HepG2 (cell line): ENCODE measurements around the gene CAPN9. TPM values are rescaled to one million over a fixed set of nuclear protein-coding genes. Genes with fewer than 3 reads are reported as not detected.

Experiments used
- MEIS2 ChIP-seq: sonication (generic); formaldehyde crosslinking; IDR thresholded peaks from 2 replicates; pipeline ENCODE4 v1.9.0; 2021; ENCODE audit warnings: mild to moderate bottlenecking, missing genetic modification reagents
- PCBP1 ChIP-seq: fragments of 200-400 bp; formaldehyde crosslinking; IDR thresholded peaks from 2 replicates; pipeline ENCODE4 v1.6.1; 2017; ENCODE audit warnings: mild to moderate bottlenecking, low read depth, low read length, borderline replicate concordance
- PHF21A ChIP-seq: sonication (generic); formaldehyde crosslinking; IDR thresholded peaks from 2 replicates; pipeline ENCODE4 v1.5.0; 2020; ENCODE audit warnings: mild to moderate bottlenecking, missing genetic modification reagents
- REXO4 ChIP-seq: sonication (generic); formaldehyde crosslinking; IDR thresholded peaks from 2 replicates; pipeline ENCODE4 v1.8.0; 2022; ENCODE audit warnings: missing genetic modification reagents, mild to moderate bottlenecking, borderline replicate concordance
- TEAD2 ChIP-seq: sonication (generic); formaldehyde crosslinking; IDR thresholded peaks from 2 replicates; pipeline ENCODE4 v1.9.0; 2021; ENCODE audit warnings: missing genetic modification reagents
- ZNF780A ChIP-seq: sonication (generic); formaldehyde crosslinking; IDR thresholded peaks from 2 replicates; pipeline ENCODE4 v1.8.0; 2022; ENCODE audit warnings: mild to moderate bottlenecking, missing genetic modification reagents, moderate library complexity
- ZNF792 ChIP-seq: IDR thresholded peaks from 2 replicates; pipeline ENCODE4 v1.6.1; 2016
- polyA plus RNA-seq, 8 experiments: library from polyadenylated mRNA; depleted of rRNA in 3 of 8; stranded (reverse) in 7 of 8; unstranded in 1 of 8; fragments of >200 nt; fragmentation: Illumina TruSeq in 4 of 8; extraction: Trizol in 4 of 8; gene quantifications; 2 replicates each; pipeline versions ENCODE4 v1.2.1 to v1.2.3, GENCODE V29; 2011 to 2016; ENCODE audit warnings: low read depth in 4 of 8, missing spikeins in 1 of 8, mixed read lengths in 1 of 8; ENCODE audit not compliant: insufficient read depth in 1 of 8
- small RNA-seq, 3 experiments: library from RNA; depleted of rRNA; stranded (forward); fragments of <200 nt; gene quantifications; one replicate each; pipeline ENCODE3, GENCODE V24; 2012; ENCODE audit warnings: low read depth in 2 of 3, low replicate concordance in 1 of 3; ENCODE audit not compliant: insufficient read length in 3 of 3, insufficient read depth in 2 of 3
- total RNA-seq, 5 experiments: library from RNA; depleted of rRNA; stranded (reverse); fragments of >200 nt; fragmentation: Illumina TruSeq; extraction: Trizol; gene quantifications; 2 replicates each; pipeline ENCODE4 v1.2.3, GENCODE V29; 2016; ENCODE audit warnings: low read depth in 1 of 5
- TF ChIP-seq, protein P1 (sequence below): sonication (generic); formaldehyde crosslinking; IDR thresholded peaks from 2 replicates; pipeline ENCODE4 v1.5.1; 2020; ENCODE audit warnings: mild to moderate bottlenecking, moderate library complexity, missing genetic modification reagents
- TF ChIP-seq, protein P2 (sequence below): sonication (generic); formaldehyde crosslinking; IDR thresholded peaks from 2 replicates; pipeline ENCODE4 v1.4.0; 2020; ENCODE audit warnings: mild to moderate bottlenecking, missing genetic modification reagents, borderline replicate concordance
- TF ChIP-seq, protein P3 (sequence below): sonication (generic); formaldehyde crosslinking; IDR thresholded peaks from 2 replicates; pipeline ENCODE4 v1.4.0; 2020; ENCODE audit warnings: missing genetic modification reagents, borderline replicate concordance

The CAPN9 gene
- total and polyA plus RNA-seq, 2 of the 13 experiments (the other 11 are each of a cell fraction or from before 2014, with no cell fraction given): 0.04 to 0.31 TPM

DNA sequence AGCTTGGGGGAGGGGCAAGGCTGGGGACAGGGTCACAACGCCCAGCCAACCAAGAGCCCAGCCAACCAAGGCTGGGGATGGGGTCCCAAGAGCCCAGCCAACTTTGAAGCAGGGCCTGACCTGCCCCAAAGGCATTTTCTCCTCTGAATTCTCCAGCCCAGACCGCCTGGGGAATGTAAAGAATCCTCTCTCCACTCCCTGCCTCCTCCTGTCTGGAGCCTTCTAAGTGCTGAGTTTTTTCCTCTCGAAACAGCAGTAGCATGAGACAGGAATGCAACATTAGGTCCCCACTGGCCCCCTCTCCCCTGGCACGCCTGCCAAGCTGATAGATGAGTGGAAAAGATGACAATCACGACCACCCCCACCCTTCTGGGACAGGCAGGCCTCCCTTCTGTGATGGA lies 104.1 kb downstream of the CAPN9 start (continued):
- TF ChIP-seq, protein P1, sequence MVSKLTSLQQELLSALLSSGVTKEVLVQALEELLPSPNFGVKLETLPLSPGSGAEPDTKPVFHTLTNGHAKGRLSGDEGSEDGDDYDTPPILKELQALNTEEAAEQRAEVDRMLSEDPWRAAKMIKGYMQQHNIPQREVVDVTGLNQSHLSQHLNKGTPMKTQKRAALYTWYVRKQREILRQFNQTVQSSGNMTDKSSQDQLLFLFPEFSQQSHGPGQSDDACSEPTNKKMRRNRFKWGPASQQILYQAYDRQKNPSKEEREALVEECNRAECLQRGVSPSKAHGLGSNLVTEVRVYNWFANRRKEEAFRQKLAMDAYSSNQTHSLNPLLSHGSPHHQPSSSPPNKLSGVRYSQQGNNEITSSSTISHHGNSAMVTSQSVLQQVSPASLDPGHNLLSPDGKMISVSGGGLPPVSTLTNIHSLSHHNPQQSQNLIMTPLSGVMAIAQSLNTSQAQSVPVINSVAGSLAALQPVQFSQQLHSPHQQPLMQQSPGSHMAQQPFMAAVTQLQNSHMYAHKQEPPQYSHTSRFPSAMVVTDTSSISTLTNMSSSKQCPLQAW (CRISPR knock-in tag): no peak
- TF ChIP-seq TEAD2 (no peak), ZNF780A (CRISPR knock-in tag) (no peak), MEIS2 (CRISPR knock-in tag) (no peak), REXO4 (CRISPR knock-in tag) (no peak), ZNF792 (CRISPR knock-in tag) (no peak), PHF21A (CRISPR knock-in tag) (no peak), PCBP1 (no peak)
- TF ChIP-seq, protein P2, sequence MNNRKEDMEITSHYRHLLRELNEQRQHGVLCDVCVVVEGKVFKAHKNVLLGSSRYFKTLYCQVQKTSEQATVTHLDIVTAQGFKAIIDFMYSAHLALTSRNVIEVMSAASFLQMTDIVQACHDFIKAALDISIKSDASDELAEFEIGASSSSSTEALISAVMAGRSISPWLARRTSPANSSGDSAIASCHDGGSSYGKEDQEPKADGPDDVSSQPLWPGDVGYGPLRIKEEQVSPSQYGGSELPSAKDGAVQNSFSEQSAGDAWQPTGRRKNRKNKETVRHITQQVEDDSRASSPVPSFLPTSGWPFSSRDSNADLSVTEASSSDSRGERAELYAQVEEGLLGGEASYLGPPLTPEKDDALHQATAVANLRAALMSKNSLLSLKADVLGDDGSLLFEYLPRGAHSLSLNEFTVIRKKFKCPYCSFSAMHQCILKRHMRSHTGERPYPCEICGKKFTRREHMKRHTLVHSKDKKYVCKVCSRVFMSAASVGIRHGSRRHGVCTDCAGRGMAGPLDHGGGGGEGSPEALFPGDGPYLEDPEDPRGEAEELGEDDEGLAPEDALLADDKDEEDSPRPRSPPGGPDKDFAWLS (CRISPR knock-in tag): no peak
- TF ChIP-seq, protein P3, sequence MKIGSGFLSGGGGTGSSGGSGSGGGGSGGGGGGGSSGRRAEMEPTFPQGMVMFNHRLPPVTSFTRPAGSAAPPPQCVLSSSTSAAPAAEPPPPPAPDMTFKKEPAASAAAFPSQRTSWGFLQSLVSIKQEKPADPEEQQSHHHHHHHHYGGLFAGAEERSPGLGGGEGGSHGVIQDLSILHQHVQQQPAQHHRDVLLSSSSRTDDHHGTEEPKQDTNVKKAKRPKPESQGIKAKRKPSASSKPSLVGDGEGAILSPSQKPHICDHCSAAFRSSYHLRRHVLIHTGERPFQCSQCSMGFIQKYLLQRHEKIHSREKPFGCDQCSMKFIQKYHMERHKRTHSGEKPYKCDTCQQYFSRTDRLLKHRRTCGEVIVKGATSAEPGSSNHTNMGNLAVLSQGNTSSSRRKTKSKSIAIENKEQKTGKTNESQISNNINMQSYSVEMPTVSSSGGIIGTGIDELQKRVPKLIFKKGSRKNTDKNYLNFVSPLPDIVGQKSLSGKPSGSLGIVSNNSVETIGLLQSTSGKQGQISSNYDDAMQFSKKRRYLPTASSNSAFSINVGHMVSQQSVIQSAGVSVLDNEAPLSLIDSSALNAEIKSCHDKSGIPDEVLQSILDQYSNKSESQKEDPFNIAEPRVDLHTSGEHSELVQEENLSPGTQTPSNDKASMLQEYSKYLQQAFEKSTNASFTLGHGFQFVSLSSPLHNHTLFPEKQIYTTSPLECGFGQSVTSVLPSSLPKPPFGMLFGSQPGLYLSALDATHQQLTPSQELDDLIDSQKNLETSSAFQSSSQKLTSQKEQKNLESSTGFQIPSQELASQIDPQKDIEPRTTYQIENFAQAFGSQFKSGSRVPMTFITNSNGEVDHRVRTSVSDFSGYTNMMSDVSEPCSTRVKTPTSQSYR (CRISPR knock-in tag): no peak

Small RNA genes within 50 kb of the gene (small RNA-seq; reads per million reads assigned to genes)
- 0 reads per million in 3 experiments for gene RNA5SP79

Other genes starting within 250 kb of the CAPN9 start
- gene COG2, start 104.9 kb upstream of the CAPN9 start, total RNA-seq (2016; rRNA removed; fragmentation: Illumina TruSeq; extraction: Trizol): 36.3 and 51.3 TPM in 2 replicates
- 16.0 and 16.8 TPM in 2 replicates for gene COG2, start 104.9 kb upstream of the CAPN9 start, polyA plus RNA-seq (2011; rRNA removed)
- gene AGT, start 33.3 kb upstream of the CAPN9 start, total RNA-seq (2016; rRNA removed; fragmentation: Illumina TruSeq; extraction: Trizol): 378 and 892 TPM in 2 replicates
- 2,071 and 2,729 TPM in 2 replicates for gene AGT, start 33.3 kb upstream of the CAPN9 start, polyA plus RNA-seq (2011; rRNA removed)
- 13.4 and 16.0 TPM in 2 replicates for gene C1orf198, start 121.1 kb downstream of the CAPN9 start, total RNA-seq (2016; rRNA removed; fragmentation: Illumina TruSeq; extraction: Trizol)
- gene C1orf198, start 121.1 kb downstream of the CAPN9 start, polyA plus RNA-seq (2011; rRNA removed): 12.7 and 13.7 TPM in 2 replicates
- gene TTC13, start 231.5 kb downstream of the CAPN9 start, total RNA-seq (2016; rRNA removed; fragmentation: Illumina TruSeq; extraction: Trizol): 8.1 and 15.9 TPM in 2 replicates
- gene TTC13, start 231.5 kb downstream of the CAPN9 start, polyA plus RNA-seq (2011; rRNA removed): 5.8 and 6.8 TPM in 2 replicates
- gene ARV1, start 231.7 kb downstream of the CAPN9 start, total RNA-seq (2016; rRNA removed; fragmentation: Illumina TruSeq; extraction: Trizol): 8.9 and 15.2 TPM in 2 replicates
- gene ARV1, start 231.7 kb downstream of the CAPN9 start, polyA plus RNA-seq (2011; rRNA removed): 11.7 and 13.0 TPM in 2 replicates